AG04449 (cell line): Measurements from ENCODE around the gene COBL.

ENCODE experiments used
- CTCF ChIA-PET: fragments of 350-600 bp; formaldehyde crosslinking; extraction: SDS; loops from one replicate; lab custom pipeline; 2021; ENCODE audit warnings: antibody characterized with exemption; lab: Yijun Ruan, JAX
- POLR2A ChIA-PET: fragments of 400-600, 350-600 bp; formaldehyde crosslinking; extraction: SDS; loops from one replicate; lab custom pipeline; 2020; ENCODE audit warnings: antibody characterized with exemption, inconsistent platforms; lab: Yijun Ruan, JAX
- DNase-seq: peaks from one replicate; pipeline ENCODE4 v3.0.0-alpha.2; 2010; ENCODE audit warnings: low read depth, low spot score
- H3K4me3 ChIP-seq: 2 replicates; pipeline ENCODE4 v1.5.1; 2011; ENCODE audit warnings: low read depth, mild to moderate bottlenecking, control low read depth, low read length
- CTCF ChIP-seq: IDR thresholded peaks from one replicate; pipeline ENCODE4 v1.5.1; 2011; ENCODE audit warnings: mild to moderate bottlenecking, moderate library complexity, low read length, control low read depth, inconsistent platforms; ENCODE audit not compliant: insufficient read depth; ENCODE audit errors: missing control alignments

Gene COBL

GRCh38 chr7:50988988-50989387, 327.6 kb downstream of the COBL start:
- TF ChIP-seq CTCF = no peak
- DNase-seq = no peak
- ChIA-PET CTCF (no interaction called here), POLR2A (no interaction called here)
- no peak overlapping the region for H3K4me3 ChIP-seq

- no peak overlapping the region for H3K4me3 ChIP-seq
- ChIA-PET CTCF (no interaction called here), POLR2A (no interaction called here)
- TF ChIP-seq CTCF = no peak
- DNase-seq = no peak
These were observed 328.1 kb downstream of the COBL start for GRCh38 chr7:50988465-50988864.

GRCh38 chr7:50985096-50985495, 331.5 kb downstream of the COBL start:
- ChIA-PET POLR2A (no interaction called here), CTCF (no interaction called here)
- no peak for DNase-seq
- TF ChIP-seq CTCF = no peak
- H3K4me3 ChIP-seq = no peak overlapping the region

DNA sequence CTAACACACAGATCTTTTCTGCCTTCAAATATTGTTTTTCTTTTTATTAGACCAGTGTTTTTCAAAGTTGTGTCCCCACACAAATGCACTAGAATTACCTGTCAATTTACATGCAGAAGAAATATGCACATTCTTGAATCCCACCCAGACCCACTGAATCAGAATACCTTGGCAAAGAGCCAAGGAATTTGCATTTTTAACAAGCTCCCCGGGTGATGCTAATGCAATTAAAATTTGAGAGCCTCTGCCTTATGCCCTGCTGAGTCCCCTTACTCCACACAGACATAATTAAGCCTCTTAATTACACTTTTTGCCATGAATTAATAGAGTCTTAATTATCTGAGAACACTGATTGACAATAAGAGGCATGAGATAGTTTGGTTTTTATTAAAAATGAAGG, 332.8 kb downstream of the COBL start:
- DNase-seq = no peak
- no peak overlapping the region for H3K4me3 ChIP-seq
- CTCF ChIA-PET = no interaction called here
- POLR2A ChIA-PET = no interaction called here
- no peak for TF ChIP-seq CTCF

DNA sequence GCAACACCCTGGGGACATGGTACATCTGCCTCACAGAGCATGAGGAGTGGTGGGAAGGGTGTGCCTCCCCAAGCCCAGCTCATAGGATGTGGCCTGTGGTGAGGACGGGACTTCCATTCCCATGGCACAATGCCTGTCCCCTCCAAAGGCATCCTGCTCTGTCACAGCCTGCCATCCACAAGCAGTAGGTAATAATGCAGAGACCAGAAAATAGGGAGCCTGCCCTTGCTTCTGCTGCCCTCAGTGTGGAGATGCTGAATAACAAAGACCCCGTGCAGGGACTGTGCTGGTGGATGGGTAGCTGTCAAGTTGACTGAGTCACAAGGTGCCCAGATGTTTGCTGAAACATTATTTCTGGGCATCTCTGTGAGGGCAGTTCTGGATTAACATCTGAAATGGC, 334.0 kb downstream of the COBL start:
- ChIA-PET CTCF (no interaction called here), POLR2A (no interaction called here)
- H3K4me3 ChIP-seq = no peak overlapping the region
- TF ChIP-seq CTCF = no peak
- no peak for DNase-seq

- no peak overlapping the region for H3K4me3 ChIP-seq
- POLR2A ChIA-PET = no interaction called here
- CTCF ChIA-PET = no interaction called here
- no peak for TF ChIP-seq CTCF
- no peak for DNase-seq
These were observed 334.9 kb downstream of the COBL start for GRCh38 chr7:50981743-50982142.

GRCh38 chr7:50980411-50980810, 336.2 kb downstream of the COBL start:
- ChIA-PET CTCF (no interaction called here), POLR2A (no interaction called here)
- no peak for TF ChIP-seq CTCF

More at GRCh38 chr7:50980411-50980810, 336.2 kb downstream of the COBL start:
- no peak for DNase-seq
- no peak overlapping the region for H3K4me3 ChIP-seq
